Measurements from ENCODE around the gene ISOC2. TPM values are rescaled to one million over a fixed set of nuclear protein-coding genes. Genes with fewer than 3 reads are reported as not detected.
A peak's percentile ranks its signal among the peaks of the same experiment; 100 is the strongest.

ISOC2 gene
- total RNA-seq, 6 experiments from 2014 or later: 69.4 to 222 (median 100) TPM

DNA sequence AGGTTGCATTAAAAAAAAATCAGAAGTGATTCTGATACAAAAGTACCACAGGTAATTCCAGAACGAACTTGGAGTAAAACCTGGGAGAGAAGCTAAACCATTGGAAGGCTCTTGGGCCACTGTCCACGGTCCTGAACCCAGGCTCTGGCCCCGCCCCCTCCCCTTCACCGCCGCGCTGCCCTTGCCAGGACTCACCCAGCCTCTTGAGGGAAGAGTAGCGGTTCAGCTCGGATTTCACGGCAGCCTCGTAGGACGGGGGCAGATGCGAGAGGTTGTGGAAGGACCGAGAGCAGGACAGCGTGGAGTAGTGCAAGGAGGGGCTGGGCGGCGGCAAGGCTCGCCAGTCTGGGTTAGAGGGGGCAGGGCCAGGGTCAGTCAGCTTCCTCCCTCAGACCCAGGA lies 24.0 kb downstream of the ISOC2 start:
- DNase-seq (no peak), ATAC-seq (peak; percentile 63 to 87 (median 77))
- no peaks in the 10 kb centered on the region for H3K4me1 ChIP-seq
- H3K27me3 ChIP-seq: peaks cover 0 to 11% of the 10 kb centered on the region in 2 donors
- intact Hi-C loops (cut with DNase I): no loop called here
- WGBS (ENCODE audit: insufficient coverage, low coverage, low lambda C conversion rate, missing lambda C conversion rate): 7% methylated on average over 3 of the region's 17 CpGs
- no peak overlapping the region for H3K27ac ChIP-seq
- no peak overlapping the region for H3K4me3 ChIP-seq
- no peaks in the 10 kb centered on the region for H3K36me3 ChIP-seq
- no peaks in the 10 kb centered on the region for H3K9me3 ChIP-seq
- TF ChIP-seq POLR2A (IDR thresholded peaks at IDR 0.05) (no peak), CTCF (IDR thresholded peaks at IDR 0.05) (no peak)

DNA sequence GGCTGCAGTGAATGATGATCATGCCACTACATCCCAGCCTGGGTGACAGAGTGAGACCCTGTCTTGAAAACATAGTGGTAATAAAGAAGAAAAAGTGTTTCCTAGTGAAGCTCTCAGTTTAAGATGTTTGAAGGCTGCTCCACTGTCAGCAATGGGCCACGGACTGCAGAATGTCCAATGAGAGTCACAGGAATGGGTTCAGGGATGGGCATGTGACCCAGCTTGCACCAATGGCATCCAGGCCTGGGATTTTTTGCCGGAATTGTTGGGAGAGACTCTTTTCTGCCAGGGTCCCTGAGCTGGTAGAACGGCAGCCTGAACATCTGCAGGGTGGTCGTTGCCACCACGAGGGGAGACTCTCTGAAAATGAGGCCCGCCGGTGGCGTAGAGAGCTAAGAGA lies 24.6 kb downstream of the ISOC2 start:
- Histone ChIP-seq H3K4me3 (no peak overlapping the region), H3K9me3 (no peaks in the 10 kb centered on the region), H3K4me1 (no peaks in the 10 kb centered on the region), H3K36me3 (no peaks in the 10 kb centered on the region), H3K27ac (no peak overlapping the region), H3K27me3 (peaks cover 0 to 17% of the 10 kb centered on the region in 2 donors)
- TF ChIP-seq CTCF (IDR thresholded peaks at IDR 0.05) (no peak), POLR2A (IDR thresholded peaks at IDR 0.05) (no peak)
- ATAC-seq (no peak), DNase-seq (no peak)
- intact Hi-C loops (cut with DNase I): no loop called here
- WGBS (ENCODE audit: insufficient coverage, low coverage, low lambda C conversion rate, missing lambda C conversion rate): 21% methylated on average over 5 of the region's 8 CpGs

- Histone ChIP-seq H3K27me3 (peaks cover 0 to 10% of the 10 kb centered on the region in 2 donors), H3K9me3 (no peaks in the 10 kb centered on the region), H3K4me1 (no peaks in the 10 kb centered on the region), H3K27ac (no peak overlapping the region), H3K4me3 (no peak overlapping the region), H3K36me3 (no peaks in the 10 kb centered on the region)
- DNase-seq (no peak), ATAC-seq (no peak)
- intact Hi-C loops (cut with DNase I): no loop called here
- TF ChIP-seq POLR2A (IDR thresholded peaks at IDR 0.05) (no peak), CTCF (IDR thresholded peaks at IDR 0.05) (no peak)
- WGBS (ENCODE audit: insufficient coverage, low coverage, low lambda C conversion rate, missing lambda C conversion rate): 73% methylated on average over 3 of the region's 4 CpGs
Measured at GRCh38 chr19:55435020-55435419, 26.4 kb downstream of the ISOC2 start.

GRCh38 chr19:55434356-55434919 lies 27.0 kb downstream of the ISOC2 start:
- ATAC-seq: no peak
- intact Hi-C loops (cut with DNase I): no loop called here

More at GRCh38 chr19:55434356-55434919, 27.0 kb downstream of the ISOC2 start:
- Histone ChIP-seq H3K27me3 (peaks cover 0 to 10% of the 10 kb centered on the region in 2 donors), H3K9me3 (no peaks in the 10 kb centered on the region), H3K4me3 (no peak overlapping the region), H3K4me1 (no peaks in the 10 kb centered on the region), H3K27ac (no peak overlapping the region), H3K36me3 (no peaks in the 10 kb centered on the region)
- no peak for DNase-seq
- TF ChIP-seq POLR2A (IDR thresholded peaks at IDR 0.05) (no peak), CTCF (IDR thresholded peaks at IDR 0.05) (no peak)
- WGBS (ENCODE audit: insufficient coverage, low coverage, low lambda C conversion rate, missing lambda C conversion rate): 62% methylated on average over 4 of the region's 4 CpGs

Measured in right lobe of liver (tissue), 6 donors.